Stromal cell of bone marrow (primary cell): ENCODE results near the gene PID1.
A peak's percentile ranks its signal among the peaks of the same experiment; 100 is the strongest.

Source experiments
- DNase-seq: peaks from one replicate; pipeline ENCODE4 v3.0.0-alpha.2; 2012; ENCODE audit warnings: low read depth

Gene PID1

GRCh38 chr2:229261076-229261475, 10.0 kb downstream of the PID1 start:
- DNase-seq: no peak

DNA sequence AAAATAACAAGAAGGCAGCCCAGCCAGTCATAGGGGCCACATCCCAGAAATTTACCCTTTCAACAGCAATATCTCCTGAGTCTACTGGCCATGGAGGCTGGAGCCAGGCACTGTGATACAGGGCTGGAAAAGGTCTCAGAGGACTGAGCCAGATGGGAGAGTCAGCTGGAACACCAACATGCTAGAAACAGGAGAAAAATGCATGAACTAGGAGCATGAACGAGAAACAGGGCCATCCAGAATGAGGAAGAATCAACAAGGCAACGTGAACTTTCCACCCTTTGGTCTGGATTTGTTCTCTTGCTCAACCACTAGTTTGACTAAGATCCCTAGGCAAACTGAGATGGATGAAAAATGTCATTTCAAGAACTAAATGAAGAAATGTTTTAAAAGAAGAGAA, 13.1 kb downstream of the PID1 start:
- peak; percentile 33 for DNase-seq

GRCh38 chr2:229256376-229256775, 14.7 kb downstream of the PID1 start:
- DNase-seq: no peak

GRCh38 chr2:229254206-229254605, 16.9 kb downstream of the PID1 start:
- DNase-seq: no peak

GRCh38 chr2:229252996-229253395, 18.1 kb downstream of the PID1 start:
- DNase-seq: no peak

DNA sequence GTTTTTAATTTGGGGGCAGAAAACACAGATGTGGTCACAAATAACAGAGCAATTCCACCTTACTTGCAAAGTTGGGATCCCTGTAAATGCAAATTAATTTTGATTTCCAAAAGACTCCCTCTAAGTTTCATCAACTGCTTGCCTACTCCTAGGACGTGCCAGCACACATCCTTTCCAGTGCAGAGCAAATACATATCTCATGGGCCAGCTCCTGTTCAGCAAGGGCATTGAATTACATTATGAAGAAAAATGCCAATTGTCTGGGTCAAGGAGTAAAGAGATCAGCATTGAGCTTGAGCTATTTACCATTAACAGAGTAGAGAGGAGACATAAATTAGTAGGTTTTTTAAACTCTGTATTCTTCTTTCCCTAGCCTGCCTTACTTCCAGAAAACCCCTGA, 18.8 kb downstream of the PID1 start:
- DNase-seq: no peak

GRCh38 chr2:229249536-229249935, 21.6 kb downstream of the PID1 start:
- DNase-seq: no peak

DNA sequence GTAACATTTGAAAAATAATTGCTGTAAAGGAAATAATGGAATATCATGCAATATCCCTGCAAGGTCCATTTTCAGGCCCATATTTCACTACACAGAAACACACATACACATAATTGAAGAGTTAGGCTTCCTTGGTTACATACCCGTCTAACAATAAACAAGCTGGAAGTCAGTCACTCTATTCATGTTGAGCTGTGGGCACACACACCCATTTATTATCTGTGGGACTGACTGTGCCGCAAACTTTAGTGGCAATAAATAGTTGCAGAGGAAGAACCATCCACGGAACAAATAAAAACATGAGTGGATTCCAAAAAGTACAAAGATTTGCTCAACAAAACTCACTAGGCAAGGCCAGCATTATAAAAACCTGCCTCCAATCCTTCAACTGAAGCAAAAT, 24.8 kb downstream of the PID1 start:
- DNase-seq: no peak

GRCh38 chr2:229244975-229245374, 26.1 kb downstream of the PID1 start:
- DNase-seq: no peak

- DNase-seq: peak; percentile 13
Measured at GRCh38 chr2:229243890-229244560, 27.1 kb downstream of the PID1 start.

DNA sequence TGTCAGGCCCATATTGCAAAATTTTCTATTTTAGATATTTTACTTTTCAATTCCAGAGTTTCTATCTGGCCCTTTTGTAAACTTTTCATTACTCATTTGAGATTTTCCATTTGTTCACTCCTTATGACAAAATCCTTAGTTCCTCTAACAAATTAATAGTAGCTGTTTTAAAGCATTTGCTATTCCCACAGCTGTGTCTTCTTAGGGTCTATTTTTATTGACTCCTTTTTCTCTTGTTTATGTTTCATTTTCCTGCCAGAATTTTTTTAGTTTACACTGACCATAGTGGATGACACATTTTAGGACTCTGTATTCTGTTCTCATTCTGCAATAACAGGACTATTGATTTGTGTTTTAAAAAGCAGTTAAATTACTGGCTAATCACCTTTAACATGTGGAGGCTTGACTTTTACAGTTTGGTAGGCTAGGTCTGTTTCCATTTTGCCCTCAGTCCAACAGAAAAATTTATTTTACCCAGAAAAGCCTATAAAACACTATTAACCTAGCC, 30.0 kb downstream of the PID1 start:
- no peak for DNase-seq

- DNase-seq: no peak
Measured at GRCh38 chr2:229239021-229239420, 32.1 kb downstream of the PID1 start.

- DNase-seq: no peak
Measured at GRCh38 chr2:229237270-229237669, 33.8 kb downstream of the PID1 start.

DNA sequence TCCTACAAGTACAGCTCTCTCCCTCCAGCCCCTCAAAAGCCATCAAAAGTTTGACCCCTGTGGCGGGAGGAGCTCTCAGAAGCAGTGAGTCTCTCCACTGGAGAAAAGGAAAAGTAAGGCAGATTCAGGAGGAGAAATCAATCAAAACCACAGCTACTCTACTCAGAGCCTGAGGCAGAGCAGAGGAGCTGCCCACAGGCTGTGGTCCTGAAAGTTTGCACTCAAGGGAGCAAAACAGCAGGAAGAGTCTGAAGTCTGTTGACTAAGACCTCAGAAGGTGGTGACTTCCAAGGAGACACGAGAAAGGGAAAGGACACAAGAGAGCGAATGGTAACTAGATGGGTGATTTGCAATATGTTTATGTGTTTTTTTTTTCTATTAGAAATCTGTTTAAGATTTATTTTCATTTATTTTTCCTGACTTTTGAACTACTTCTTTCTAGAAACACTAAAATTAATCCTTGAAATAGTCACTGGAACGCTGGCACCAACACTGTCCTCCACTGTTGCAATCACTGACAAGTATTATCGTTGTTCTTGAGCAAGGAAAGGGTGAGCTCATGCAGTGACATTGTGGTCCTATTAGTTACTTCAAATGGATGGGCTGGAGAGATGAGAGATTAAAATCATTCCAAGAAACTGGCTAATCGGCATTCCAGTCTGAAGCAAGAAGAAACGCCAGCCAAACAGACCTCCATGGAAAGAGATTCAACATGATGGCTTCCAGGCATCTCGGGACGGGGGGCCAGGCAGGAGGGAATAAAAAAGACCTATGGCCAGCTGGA, 35.8 kb downstream of the PID1 start:
- DNase-seq: peak; percentile 9

DNA sequence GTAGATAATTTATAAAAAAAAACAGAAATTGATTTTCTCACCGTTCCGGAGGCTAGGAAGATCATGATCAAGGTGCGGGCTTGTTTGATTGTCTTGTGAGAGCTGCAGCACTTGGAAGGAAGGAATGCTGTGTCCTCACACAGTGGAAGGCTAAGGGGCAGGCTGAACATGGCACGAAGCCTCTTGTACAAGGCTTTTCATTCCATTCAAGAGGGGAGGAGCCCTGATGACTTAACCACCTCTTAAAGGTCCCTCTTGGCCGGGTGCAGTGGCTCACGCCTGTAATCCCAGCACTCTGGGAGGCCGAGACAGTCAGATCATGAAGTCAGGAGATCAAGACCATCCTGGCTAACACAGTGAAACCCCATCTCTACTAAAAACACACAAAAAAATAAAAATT, 39.2 kb downstream of the PID1 start:
- no peak for DNase-seq

- DNase-seq: no peak
Measured at GRCh38 chr2:229231328-229231868, 39.7 kb downstream of the PID1 start.

GRCh38 chr2:229230911-229231310, 40.2 kb downstream of the PID1 start:
- no peak for DNase-seq

DNA sequence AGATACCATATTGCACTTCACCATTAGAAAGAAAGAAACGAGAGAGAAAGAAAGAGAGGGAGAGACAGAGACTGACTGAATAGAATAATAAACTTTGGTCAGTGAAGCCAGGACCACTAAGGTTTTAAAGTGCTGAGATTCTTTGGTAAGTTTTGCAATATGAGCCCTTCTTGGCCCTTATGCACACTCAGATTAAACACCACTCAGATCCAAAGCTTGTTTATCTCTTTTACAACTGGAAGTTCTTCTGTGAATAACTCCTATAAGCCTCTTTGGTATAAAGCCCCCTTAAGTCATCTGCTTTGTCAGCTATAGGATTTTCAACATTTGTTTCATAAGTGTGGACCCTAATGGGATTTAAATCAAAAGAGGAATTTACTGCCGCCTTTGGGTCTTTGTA, 40.8 kb downstream of the PID1 start:
- DNase-seq: no peak

GRCh38 chr2:229226382-229226781, 44.7 kb downstream of the PID1 start:
- DNase-seq: no peak

DNA sequence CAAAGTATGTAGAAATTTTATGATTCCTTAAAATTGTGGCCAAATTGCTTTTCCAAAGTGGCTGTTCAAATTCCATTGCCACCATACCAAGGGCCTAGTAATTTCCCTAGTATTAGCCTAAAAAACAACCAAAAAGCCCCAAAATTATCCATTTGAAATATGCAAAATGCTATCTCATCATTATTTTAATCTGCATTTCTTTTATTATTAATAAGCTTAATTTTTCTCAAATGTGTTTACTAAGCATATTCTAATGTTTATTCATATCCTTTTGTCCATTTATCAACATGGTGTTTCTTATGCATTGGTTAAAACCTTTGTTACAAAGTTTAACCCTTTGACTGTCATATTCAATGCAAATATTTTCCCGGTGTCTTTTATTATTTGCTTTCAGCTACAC, 48.0 kb downstream of the PID1 start:
- no peak for DNase-seq

DNA sequence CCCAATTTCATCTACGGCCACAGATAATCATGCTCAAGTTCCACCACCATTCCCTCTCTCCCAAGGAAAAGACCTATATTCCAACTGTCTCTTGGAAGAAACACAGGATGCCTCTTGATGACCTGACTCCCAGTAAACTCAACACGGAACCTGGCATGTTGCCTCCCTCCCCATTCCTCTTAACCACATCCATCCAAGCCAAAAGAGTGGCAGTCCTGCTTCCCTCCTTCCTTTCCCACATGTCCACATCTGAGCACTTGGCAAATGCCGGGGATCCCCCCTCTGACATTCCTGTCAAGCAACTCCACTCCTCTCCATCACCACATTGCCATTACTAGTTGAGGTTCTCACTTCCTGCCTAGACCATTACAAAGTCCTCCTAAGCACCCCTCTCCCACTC, 49.4 kb downstream of the PID1 start:
- DNase-seq: no peak

DNA sequence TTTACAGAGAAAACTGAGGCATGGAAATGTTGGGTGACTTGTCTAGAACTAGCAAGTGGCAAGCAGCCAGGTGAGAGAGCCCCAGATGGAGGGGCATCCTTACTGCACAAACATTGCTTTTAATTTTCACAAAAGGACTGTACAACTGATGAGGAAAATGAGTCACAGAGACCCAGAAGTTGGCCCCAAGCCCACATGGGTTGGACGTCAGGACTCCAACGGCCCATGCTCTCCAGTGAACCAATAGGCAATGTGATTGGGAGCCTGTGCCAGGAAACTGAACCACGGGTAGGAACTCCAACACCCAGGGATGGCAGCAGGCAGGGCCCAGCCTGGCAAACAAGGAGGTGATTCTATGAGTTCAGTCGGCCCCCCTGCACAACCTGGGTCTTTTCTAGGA, 50.8 kb downstream of the PID1 start:
- no peak for DNase-seq

DNA sequence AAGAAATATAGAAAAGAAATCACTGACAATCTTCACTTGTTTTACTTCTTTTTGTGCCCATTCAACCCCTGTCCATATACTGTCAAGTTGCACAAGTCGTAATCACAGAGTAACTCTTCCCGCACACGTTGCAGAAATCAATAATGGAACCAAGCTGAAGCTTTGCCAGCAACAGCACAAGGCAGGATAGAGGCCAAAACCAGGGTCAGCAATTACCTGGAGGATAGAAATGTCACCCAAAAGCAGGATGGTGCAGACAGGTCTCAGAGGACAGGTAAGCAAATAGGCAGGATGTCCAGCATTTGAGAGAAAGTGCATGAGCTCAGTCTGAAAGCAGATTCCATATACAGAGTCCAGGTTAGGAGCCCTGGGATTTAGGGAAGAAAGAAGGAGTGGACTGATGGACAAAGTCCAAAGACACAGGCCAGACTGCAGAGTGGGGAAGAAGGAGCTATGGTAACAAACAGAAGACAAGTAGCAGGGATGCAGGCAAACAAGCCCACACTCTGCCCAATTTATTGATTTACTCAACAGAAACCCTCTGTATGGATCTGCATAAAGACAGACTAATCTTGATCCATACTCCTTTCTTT, 52.7 kb downstream of the PID1 start:
- no peak for DNase-seq
